Liver (tissue), 9 donors: ENCODE measurements around the gene TOLLIP. TPM values are rescaled to one million over a fixed set of nuclear protein-coding genes. Genes with fewer than 3 reads are reported as not detected.

Source experiments
- DNase-seq: peaks from one replicate; pipeline ENCODE4 v3.0.0-alpha.2; 2017; ENCODE audit warnings: low spot score
- H3K27ac ChIP-seq, 2 donors: one replicate each; pipeline ENCODE4 v1.7.0; 2013; ENCODE audit warnings: inconsistent platforms in 2 of 2, low read length in 2 of 2, control low read depth in 1 of 2, low read depth in 1 of 2, mild to moderate bottlenecking in 1 of 2
- H3K27me3 ChIP-seq, 4 donors: one replicate each; pipeline versions ENCODE4 v1.6.1 to v1.7.0; 2013; ENCODE audit warnings: low read length in 3 of 4, inconsistent platforms in 1 of 4, mild to moderate bottlenecking in 1 of 4, moderate library complexity in 1 of 4; ENCODE audit not compliant: control insufficient read depth in 4 of 4, insufficient read depth in 4 of 4
- H3K36me3 ChIP-seq, 4 donors: one replicate each; pipeline versions ENCODE4 v1.6.1 to v1.7.0; 2013; ENCODE audit warnings: low read length in 3 of 4, mild to moderate bottlenecking in 3 of 4, low read depth in 1 of 4, moderate library complexity in 1 of 4; ENCODE audit not compliant: control insufficient read depth in 4 of 4, insufficient read depth in 3 of 4
- H3K4me1 ChIP-seq, 4 donors: one replicate each; pipeline versions ENCODE4 v1.6.1 to v1.7.0; 2013; ENCODE audit warnings: low read length in 3 of 4, mild to moderate bottlenecking in 3 of 4, moderate library complexity in 1 of 4; ENCODE audit not compliant: control insufficient read depth in 4 of 4, insufficient read depth in 4 of 4
- H3K4me3 ChIP-seq, 3 donors: one replicate each; pipeline versions ENCODE4 v1.6.1 to v1.7.0; 2013; ENCODE audit warnings: low read length in 3 of 3, control low read depth in 1 of 3, low read depth in 1 of 3, mild to moderate bottlenecking in 1 of 3
- H3K9ac ChIP-seq, 2 donors: one replicate each; pipeline ENCODE4 v1.7.0; 2013; ENCODE audit warnings: low read length in 2 of 2, mild to moderate bottlenecking in 2 of 2, moderate library complexity in 2 of 2, control low read depth in 1 of 2, low read depth in 1 of 2
- H3K9me3 ChIP-seq, 4 donors: one replicate each; pipeline versions ENCODE4 v1.6.1 to v1.7.0; 2013; ENCODE audit warnings: low read length in 3 of 4; ENCODE audit not compliant: control insufficient read depth in 4 of 4
- EGR1 ChIP-seq, 2 donors: IDR thresholded peaks; 2 replicates each; pipeline ENCODE4 v1.6.1; 2016 to 2018; ENCODE audit warnings: antibody characterized with exemption in 2 of 2, low read depth in 2 of 2
- FOXA1 ChIP-seq: IDR thresholded peaks from 2 replicates; pipeline ENCODE4 v1.6.1; 2016; ENCODE audit warnings: antibody characterized with exemption
- HNF4G ChIP-seq: IDR thresholded peaks from 2 replicates; pipeline ENCODE4 v1.6.1; 2016; ENCODE audit warnings: antibody characterized with exemption
- JUND ChIP-seq, 2 donors: IDR thresholded peaks; 2 replicates each; pipeline ENCODE4 v1.6.1; 2016; ENCODE audit warnings: antibody characterized with exemption in 2 of 2
- RXRA ChIP-seq, 2 donors: IDR thresholded peaks; 2 replicates each; pipeline ENCODE4 v1.6.1; 2017 to 2018; ENCODE audit warnings: antibody characterized with exemption in 2 of 2, mild to moderate bottlenecking in 1 of 2
- TAF1 ChIP-seq: conservative IDR thresholded peaks from 2 replicates; pipeline ENCODE4 v1.6.1; 2016; ENCODE audit warnings: antibody characterized with exemption, mild to moderate bottlenecking
- WGBS: extraction: QIAGEN DNeasy Blood & Tissue Kit; methylation state at CpG from one replicate; pipeline ENCODE4 v1.1.7; 2013; 5-methylcytosine and 5-hydroxymethylcytosine counted together
- polyA plus RNA-seq, 2 donors: library from polyadenylated mRNA; stranded (reverse) in 1 of 2; unstranded in 1 of 2; fragments of 200-250 nt in 1 of 2; fragments of >200 nt in 1 of 2; fragmentation: Nextera tagmentation in 1 of 2; extraction: Ambion mirVana in 1 of 2; gene quantifications; one replicate each; pipeline versions ENCODE4 v1.2.1 to v1.2.3, GENCODE V29; 2013 to 2015
- total RNA-seq, 2 donors: library from RNA; depleted of rRNA; stranded (reverse); fragments of >200 nt; gene quantifications; one replicate each; pipeline ENCODE4 v1.2.3, GENCODE V29; 2014
- TF ChIP-seq, protein P1 (sequence below): IDR thresholded peaks from 2 replicates; pipeline ENCODE4 v1.6.1; 2016; ENCODE audit warnings: antibody characterized with exemption
- TF ChIP-seq, protein P2 (sequence below): fragments of 150-350 bp; IDR thresholded peaks from 2 replicates; pipeline ENCODE4 v1.5.1; 2017; ENCODE audit warnings: improper control_type of control experiment, low read depth, low read length; ENCODE audit not compliant: missing input control
- TF ChIP-seq, protein P3 (sequence below): IDR thresholded peaks from 2 replicates; pipeline ENCODE4 v1.6.1; 2016; ENCODE audit warnings: antibody characterized with exemption
- TF ChIP-seq, protein P4 (sequence below): IDR thresholded peaks from 2 replicates; pipeline ENCODE4 v1.6.1; 2016; ENCODE audit warnings: antibody characterized with exemption, mild to moderate bottlenecking
- donor health status: healthy.
- donor health status: healthy.
- donor health status: healthy.
- donor health status: healthy.
- donor health status: healthy.

Gene TOLLIP
- total and polyA plus RNA-seq, 4 donors, result 27.5 to 102 (median 72.9) TPM

DNA sequence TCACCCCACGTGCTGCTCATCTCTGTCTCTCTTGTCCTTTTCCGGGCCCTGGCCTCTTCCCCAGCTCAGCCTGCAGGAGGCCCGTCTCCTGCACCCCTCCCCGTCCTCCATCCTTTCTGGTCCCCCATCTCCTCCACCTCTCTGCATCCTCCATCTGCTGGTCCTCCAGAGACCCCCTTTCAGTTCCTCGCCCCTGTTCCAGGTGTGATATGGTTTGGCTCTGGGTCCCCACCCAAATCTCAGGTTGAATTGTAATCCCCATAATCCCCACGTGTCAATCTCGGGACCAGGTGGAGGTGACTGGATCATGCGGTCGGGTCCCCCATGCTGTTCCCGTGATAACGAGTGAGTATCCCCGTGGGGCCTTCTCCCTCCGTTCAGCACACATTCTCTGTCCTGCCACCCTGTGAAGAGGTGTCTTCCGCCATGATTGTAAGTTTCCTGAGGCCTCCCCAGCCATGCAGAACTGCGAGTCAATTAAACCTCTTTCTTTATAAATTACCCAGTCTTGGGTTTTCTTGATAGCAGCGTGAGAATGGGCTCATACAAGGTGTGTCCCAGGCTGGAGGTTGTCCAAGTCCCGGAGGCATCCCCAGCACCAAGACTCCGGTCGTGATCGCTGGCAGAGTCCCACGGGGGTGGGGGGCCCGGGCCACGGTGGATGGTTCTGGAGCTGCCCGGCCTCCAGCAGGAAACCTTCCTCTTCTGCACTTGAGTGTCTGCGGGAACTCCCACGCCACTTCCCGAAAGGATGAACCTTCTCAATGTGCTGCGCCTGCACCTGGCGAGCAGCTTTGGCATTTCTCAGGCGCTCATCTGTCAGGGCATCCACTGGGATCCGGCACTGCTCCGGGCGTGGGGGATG lies 29.0 kb upstream of the TOLLIP start:
- TF ChIP-seq, protein P1, sequence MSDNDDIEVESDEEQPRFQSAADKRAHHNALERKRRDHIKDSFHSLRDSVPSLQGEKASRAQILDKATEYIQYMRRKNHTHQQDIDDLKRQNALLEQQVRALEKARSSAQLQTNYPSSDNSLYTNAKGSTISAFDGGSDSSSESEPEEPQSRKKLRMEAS, result no peak
- TF ChIP-seq JUND (IDR thresholded peaks at IDR 0.05) (no peak), FOXA1 (no peak), TAF1 (no peak)
- H3K9ac ChIP-seq, result no peak overlapping the region
- H3K4me3 ChIP-seq, result no peak overlapping the region
- H3K27ac ChIP-seq, result no peak overlapping the region
- 78% methylated on average over 33 of the region's 33 CpGs for WGBS
- no peaks in the 10 kb centered on the region for H3K9me3 ChIP-seq
- H3K4me1 ChIP-seq, result peaks cover 8 to 15% (median 11%) of the 10 kb centered on the region in 4 donors
- no peaks in the 10 kb centered on the region for H3K27me3 ChIP-seq
- no peaks in the 10 kb centered on the region for H3K36me3 ChIP-seq
- DNase-seq, result no peak

DNA sequence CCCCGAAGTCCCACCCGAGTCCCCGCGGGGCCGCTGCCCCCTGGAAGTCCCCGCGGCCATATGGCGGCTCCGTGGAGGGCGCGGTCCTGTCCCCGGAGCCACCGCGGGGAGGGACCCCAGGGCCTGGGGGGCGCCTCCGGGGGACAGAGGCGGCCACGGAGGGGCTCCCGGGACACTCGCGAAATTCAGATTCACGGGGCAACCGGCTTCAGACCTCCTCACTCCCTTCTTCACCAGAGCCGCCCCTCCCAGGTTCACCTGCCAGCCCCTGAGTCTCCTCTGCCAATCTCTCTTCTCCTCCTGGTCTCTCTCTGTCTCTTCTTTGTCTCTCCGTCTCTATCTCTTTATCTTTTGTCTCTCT lies 28.2 kb upstream of the TOLLIP start:
- no peak for TF ChIP-seq HNF4G
- WGBS, result 51% methylated on average over 25 of the region's 25 CpGs
- H3K27ac ChIP-seq, result no peak overlapping the region
- H3K4me3 ChIP-seq, result no peak overlapping the region
- no peaks in the 10 kb centered on the region for H3K27me3 ChIP-seq
- H3K9ac ChIP-seq, result no peak overlapping the region
- no peaks in the 10 kb centered on the region for H3K36me3 ChIP-seq
- no peak for DNase-seq
- H3K4me1 ChIP-seq, result peaks cover 8 to 15% (median 11%) of the 10 kb centered on the region in 4 donors
- H3K9me3 ChIP-seq, result no peaks in the 10 kb centered on the region

- Histone ChIP-seq H3K9ac (no peak overlapping the region), H3K4me3 (peak overlapping the region in 1 of 3 donors; percentile 31), H3K9me3 (no peaks in the 10 kb centered on the region), H3K4me1 (peaks cover 8 to 15% (median 11%) of the 10 kb centered on the region in 4 donors), H3K36me3 (no peaks in the 10 kb centered on the region), H3K27me3 (no peaks in the 10 kb centered on the region), H3K27ac (no peak overlapping the region)
- WGBS, result 13% methylated on average over 95 of the region's 95 CpGs
- no peak for DNase-seq
- TF ChIP-seq RXRA (IDR thresholded peaks at IDR 0.05) (no peak), EGR1 (IDR thresholded peaks at IDR 0.05; ENCODE audit: low read depth in 2 of 2) (no peak), HNF4G (no peak)
- TF ChIP-seq, protein P2, sequence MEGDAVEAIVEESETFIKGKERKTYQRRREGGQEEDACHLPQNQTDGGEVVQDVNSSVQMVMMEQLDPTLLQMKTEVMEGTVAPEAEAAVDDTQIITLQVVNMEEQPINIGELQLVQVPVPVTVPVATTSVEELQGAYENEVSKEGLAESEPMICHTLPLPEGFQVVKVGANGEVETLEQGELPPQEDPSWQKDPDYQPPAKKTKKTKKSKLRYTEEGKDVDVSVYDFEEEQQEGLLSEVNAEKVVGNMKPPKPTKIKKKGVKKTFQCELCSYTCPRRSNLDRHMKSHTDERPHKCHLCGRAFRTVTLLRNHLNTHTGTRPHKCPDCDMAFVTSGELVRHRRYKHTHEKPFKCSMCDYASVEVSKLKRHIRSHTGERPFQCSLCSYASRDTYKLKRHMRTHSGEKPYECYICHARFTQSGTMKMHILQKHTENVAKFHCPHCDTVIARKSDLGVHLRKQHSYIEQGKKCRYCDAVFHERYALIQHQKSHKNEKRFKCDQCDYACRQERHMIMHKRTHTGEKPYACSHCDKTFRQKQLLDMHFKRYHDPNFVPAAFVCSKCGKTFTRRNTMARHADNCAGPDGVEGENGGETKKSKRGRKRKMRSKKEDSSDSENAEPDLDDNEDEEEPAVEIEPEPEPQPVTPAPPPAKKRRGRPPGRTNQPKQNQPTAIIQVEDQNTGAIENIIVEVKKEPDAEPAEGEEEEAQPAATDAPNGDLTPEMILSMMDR, result no peak
- TF ChIP-seq, protein P3, sequence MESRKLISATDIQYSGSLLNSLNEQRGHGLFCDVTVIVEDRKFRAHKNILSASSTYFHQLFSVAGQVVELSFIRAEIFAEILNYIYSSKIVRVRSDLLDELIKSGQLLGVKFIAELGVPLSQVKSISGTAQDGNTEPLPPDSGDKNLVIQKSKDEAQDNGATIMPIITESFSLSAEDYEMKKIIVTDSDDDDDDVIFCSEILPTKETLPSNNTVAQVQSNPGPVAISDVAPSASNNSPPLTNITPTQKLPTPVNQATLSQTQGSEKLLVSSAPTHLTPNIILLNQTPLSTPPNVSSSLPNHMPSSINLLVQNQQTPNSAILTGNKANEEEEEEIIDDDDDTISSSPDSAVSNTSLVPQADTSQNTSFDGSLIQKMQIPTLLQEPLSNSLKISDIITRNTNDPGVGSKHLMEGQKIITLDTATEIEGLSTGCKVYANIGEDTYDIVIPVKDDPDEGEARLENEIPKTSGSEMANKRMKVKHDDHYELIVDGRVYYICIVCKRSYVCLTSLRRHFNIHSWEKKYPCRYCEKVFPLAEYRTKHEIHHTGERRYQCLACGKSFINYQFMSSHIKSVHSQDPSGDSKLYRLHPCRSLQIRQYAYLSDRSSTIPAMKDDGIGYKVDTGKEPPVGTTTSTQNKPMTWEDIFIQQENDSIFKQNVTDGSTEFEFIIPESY, result no peak
- TF ChIP-seq, protein P4, sequence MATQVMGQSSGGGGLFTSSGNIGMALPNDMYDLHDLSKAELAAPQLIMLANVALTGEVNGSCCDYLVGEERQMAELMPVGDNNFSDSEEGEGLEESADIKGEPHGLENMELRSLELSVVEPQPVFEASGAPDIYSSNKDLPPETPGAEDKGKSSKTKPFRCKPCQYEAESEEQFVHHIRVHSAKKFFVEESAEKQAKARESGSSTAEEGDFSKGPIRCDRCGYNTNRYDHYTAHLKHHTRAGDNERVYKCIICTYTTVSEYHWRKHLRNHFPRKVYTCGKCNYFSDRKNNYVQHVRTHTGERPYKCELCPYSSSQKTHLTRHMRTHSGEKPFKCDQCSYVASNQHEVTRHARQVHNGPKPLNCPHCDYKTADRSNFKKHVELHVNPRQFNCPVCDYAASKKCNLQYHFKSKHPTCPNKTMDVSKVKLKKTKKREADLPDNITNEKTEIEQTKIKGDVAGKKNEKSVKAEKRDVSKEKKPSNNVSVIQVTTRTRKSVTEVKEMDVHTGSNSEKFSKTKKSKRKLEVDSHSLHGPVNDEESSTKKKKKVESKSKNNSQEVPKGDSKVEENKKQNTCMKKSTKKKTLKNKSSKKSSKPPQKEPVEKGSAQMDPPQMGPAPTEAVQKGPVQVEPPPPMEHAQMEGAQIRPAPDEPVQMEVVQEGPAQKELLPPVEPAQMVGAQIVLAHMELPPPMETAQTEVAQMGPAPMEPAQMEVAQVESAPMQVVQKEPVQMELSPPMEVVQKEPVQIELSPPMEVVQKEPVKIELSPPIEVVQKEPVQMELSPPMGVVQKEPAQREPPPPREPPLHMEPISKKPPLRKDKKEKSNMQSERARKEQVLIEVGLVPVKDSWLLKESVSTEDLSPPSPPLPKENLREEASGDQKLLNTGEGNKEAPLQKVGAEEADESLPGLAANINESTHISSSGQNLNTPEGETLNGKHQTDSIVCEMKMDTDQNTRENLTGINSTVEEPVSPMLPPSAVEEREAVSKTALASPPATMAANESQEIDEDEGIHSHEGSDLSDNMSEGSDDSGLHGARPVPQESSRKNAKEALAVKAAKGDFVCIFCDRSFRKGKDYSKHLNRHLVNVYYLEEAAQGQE, result no peak
Observed at GRCh38 chr11:1336836-1337646, 27.6 kb upstream of the TOLLIP start.
